Neural cell (in vitro differentiated cells): ENCODE measurements around the gene CENPE. TPM values are rescaled to one million over a fixed set of nuclear protein-coding genes. Genes with fewer than 3 reads are reported as not detected.

ENCODE experiments used
- H2AFZ ChIP-seq: fragments of 200-600, 300-800 bp; sonication (generic), shearing (Covaris generic); 2 replicates; pipeline ENCODE4 v1.6.0; 2014; ENCODE audit warnings: low read depth, mild to moderate bottlenecking, antibody characterized with exemption, low read length, moderate library complexity
- H3F3A ChIP-seq: fragments of 200-600 bp; shearing (Covaris generic); 2 replicates; pipeline ENCODE4 v1.6.1; 2016; ENCODE audit warnings: mild to moderate bottlenecking, moderate library complexity, mixed read lengths, antibody characterized with exemption, low read length; ENCODE audit not compliant: insufficient read depth, poor library complexity, severe bottlenecking
- H3K27ac ChIP-seq: fragments of 200-600, 300-800 bp; sonication (generic), shearing (Covaris generic); 2 replicates; pipeline ENCODE4 v1.5.1; 2014; ENCODE audit warnings: mild to moderate bottlenecking, low read length, moderate library complexity
- H3K27me3 ChIP-seq: fragments of 300-800, 200-600 bp; sonication (generic), shearing (Covaris generic); 2 replicates; pipeline ENCODE4 v1.6.0; 2014; ENCODE audit warnings: mild to moderate bottlenecking, low read depth, low read length, moderate library complexity; ENCODE audit not compliant: insufficient read depth
- H3K36me3 ChIP-seq: fragments of 300-800, 200-600 bp; sonication (generic), shearing (Covaris generic); 2 replicates; pipeline ENCODE4 v1.5.1; 2014; ENCODE audit warnings: mild to moderate bottlenecking, antibody characterized with exemption, low read length, moderate library complexity; ENCODE audit not compliant: insufficient read depth
- H3K4me2 ChIP-seq: fragments of 300-800, 200-600 bp; sonication (generic), shearing (Covaris generic); 2 replicates; pipeline ENCODE4 v1.6.0; 2014; ENCODE audit warnings: mild to moderate bottlenecking, low read length
- H3K4me3 ChIP-seq: fragments of 300-800, 200-600 bp; sonication (generic), shearing (Covaris generic); 2 replicates; pipeline ENCODE4 v1.5.1; 2014; ENCODE audit warnings: mild to moderate bottlenecking, low read length, moderate library complexity
- H3K79me2 ChIP-seq: fragments of 200-600 bp; shearing (Covaris generic); replicated peaks from 2 replicates; pipeline ENCODE4 v1.6.0; 2014; ENCODE audit warnings: mild to moderate bottlenecking, low read length, moderate library complexity; ENCODE audit not compliant: insufficient read depth
- H3K9ac ChIP-seq: fragments of 300-800, 200-600 bp; sonication (generic), shearing (Covaris generic); 2 replicates; pipeline ENCODE4 v1.6.1; 2016; ENCODE audit warnings: mild to moderate bottlenecking, low read length, mixed read lengths
- H3K9me2 ChIP-seq: fragments of 200-600 bp; shearing (Covaris generic); 2 replicates; pipeline ENCODE4 v1.6.1; 2016; ENCODE audit warnings: mild to moderate bottlenecking, low read length, mixed read lengths; ENCODE audit not compliant: insufficient read depth
- H3K9me3 ChIP-seq: fragments of 200-600, 300-800 bp; sonication (generic), shearing (Covaris generic); 2 replicates; pipeline ENCODE4 v1.6.1; 2016; ENCODE audit warnings: mild to moderate bottlenecking, mixed run types, low read length, moderate library complexity, mixed read lengths
- H4K20me1 ChIP-seq: fragments of 200-600 bp; shearing (Covaris generic); 2 replicates; pipeline ENCODE4 v1.6.1; 2016; ENCODE audit warnings: mild to moderate bottlenecking, mixed run types; ENCODE audit not compliant: insufficient read depth
- CTCF ChIP-seq: fragments of 450-650 bp; IDR thresholded peaks from 2 replicates; pipeline ENCODE4 v1.5.1; 2014; ENCODE audit warnings: antibody characterized with exemption, mild to moderate bottlenecking, moderate library complexity; ENCODE audit not compliant: poor library complexity, severe bottlenecking
- EP300 ChIP-seq: fragments of 450-650 bp; conservative IDR thresholded peaks from 2 replicates; pipeline ENCODE4 v1.6.1; 2014; ENCODE audit warnings: antibody characterized with exemption, mild to moderate bottlenecking, moderate library complexity; ENCODE audit not compliant: poor library complexity, severe bottlenecking
- EZH2 ChIP-seq: fragments of 200-600, 300-800 bp; shearing (Covaris generic), sonication (generic); IDR thresholded peaks from 2 replicates; pipeline ENCODE4 v1.6.1; 2014; ENCODE audit warnings: antibody characterized with exemption, low read length, borderline replicate concordance, mild to moderate bottlenecking; ENCODE audit not compliant: insufficient read depth, poor library complexity, severe bottlenecking
- MXI1 ChIP-seq: fragments of 450-650 bp; conservative IDR thresholded peaks from 2 replicates; pipeline ENCODE4 v1.6.1; 2014; ENCODE audit warnings: antibody characterized with exemption, mild to moderate bottlenecking; ENCODE audit not compliant: poor library complexity, severe bottlenecking
- POLR2AphosphoS5 ChIP-seq: IDR thresholded peaks from 2 replicates; pipeline ENCODE4 v1.6.1; 2012
- RAD21 ChIP-seq: fragments of 450-650 bp; conservative IDR thresholded peaks from 2 replicates; pipeline ENCODE4 v1.6.1; 2014; ENCODE audit warnings: antibody characterized with exemption, mild to moderate bottlenecking, moderate library complexity
- SMC3 ChIP-seq: fragments of 450-650 bp; conservative IDR thresholded peaks from 2 replicates; pipeline ENCODE4 v1.6.1; 2014; ENCODE audit warnings: antibody characterized with exemption, mild to moderate bottlenecking, moderate library complexity; ENCODE audit not compliant: poor library complexity
- TAF1 ChIP-seq: IDR thresholded peaks from 2 replicates; pipeline ENCODE4 v1.6.1; 2012; ENCODE audit warnings: low read depth
- polyA plus RNA-seq: library from polyadenylated mRNA; depleted of rRNA; stranded (reverse); fragments of >200 nt; gene quantifications from 2 replicates; pipeline ENCODE4 v1.2.3, GENCODE V29; 2014
- TF ChIP-seq, protein P1 (sequence below): IDR thresholded peaks from 2 replicates; pipeline ENCODE4 v1.6.1; 2012; ENCODE audit warnings: borderline replicate concordance

CENPE gene
- polyA plus RNA-seq, 1 donor from 2014 or later = 1.8 TPM

- H3K4me2 ChIP-seq = no peak overlapping the region
- no peak for TF ChIP-seq SMC3
- TF ChIP-seq MXI1 = no peak
- no peak for TF ChIP-seq EZH2
- TF ChIP-seq EP300 = no peak
- TF ChIP-seq RAD21 = no peak
- no peaks in the 10 kb centered on the region for H3K9me2 ChIP-seq
- H3K36me3 ChIP-seq = no peaks in the 10 kb centered on the region
- no peak overlapping the region for H3K9ac ChIP-seq
- H4K20me1 ChIP-seq = no peaks in the 10 kb centered on the region
- no peaks in the 10 kb centered on the region for H3K9me3 ChIP-seq
- H3F3A ChIP-seq = no peaks in the 10 kb centered on the region
- H2AFZ ChIP-seq = no peak overlapping the region
- H3K4me3 ChIP-seq = no peak overlapping the region
- H3K27me3 ChIP-seq = no peaks in the 10 kb centered on the region
- H3K27ac ChIP-seq = no peak overlapping the region
- peaks cover 11% of the 10 kb centered on the region for H3K79me2 ChIP-seq
These were observed 101.0 kb downstream of the CENPE start for GRCh38 chr4:103097112-103097511.

DNA sequence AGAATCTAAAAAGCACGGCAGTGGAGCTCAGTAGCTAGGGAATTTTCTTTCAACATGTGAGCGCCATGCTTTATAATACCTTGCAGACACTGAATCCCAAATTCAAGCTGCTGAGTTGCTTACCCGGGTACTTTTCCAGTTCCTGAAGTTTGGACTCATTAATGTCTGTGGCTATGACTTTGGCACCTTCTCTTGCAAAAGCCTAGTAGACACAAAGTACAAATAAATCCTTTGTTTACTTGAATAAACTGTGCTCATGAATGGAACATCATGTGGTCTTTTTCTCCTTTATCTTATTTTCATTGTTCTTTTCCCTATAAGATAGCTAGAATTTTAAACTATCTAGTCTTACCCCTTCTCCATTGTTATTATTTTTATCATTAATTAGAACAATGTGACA is 103.1 kb downstream of the CENPE start:
- no peak for TF ChIP-seq EZH2
- no peak overlapping the region for H3K9ac ChIP-seq
- no peak overlapping the region for H3K27ac ChIP-seq
- no peak overlapping the region for H3K4me2 ChIP-seq
- H3K36me3 ChIP-seq = no peaks in the 10 kb centered on the region
- H4K20me1 ChIP-seq = no peaks in the 10 kb centered on the region
- no peaks in the 10 kb centered on the region for H3K27me3 ChIP-seq
- H3K79me2 ChIP-seq = peaks cover 11% of the 10 kb centered on the region
- H3K9me3 ChIP-seq = no peaks in the 10 kb centered on the region
- H3K9me2 ChIP-seq = no peaks in the 10 kb centered on the region
- H3K4me3 ChIP-seq = no peak overlapping the region
- no peaks in the 10 kb centered on the region for H3F3A ChIP-seq
- H2AFZ ChIP-seq = no peak overlapping the region

GRCh38 chr4:103092245-103092644 is 105.9 kb downstream of the CENPE start:
- no peaks in the 10 kb centered on the region for H3K27me3 ChIP-seq
- no peaks in the 10 kb centered on the region for H3K36me3 ChIP-seq
- no peaks in the 10 kb centered on the region for H3K9me2 ChIP-seq
- no peak overlapping the region for H3K4me3 ChIP-seq
- TF ChIP-seq SMC3 (no peak), CTCF (no peak), EZH2 (no peak), RAD21 (no peak), EP300 (no peak), TAF1 (no peak), MXI1 (no peak), POLR2AphosphoS5 (no peak)
- TF ChIP-seq, protein P1, sequence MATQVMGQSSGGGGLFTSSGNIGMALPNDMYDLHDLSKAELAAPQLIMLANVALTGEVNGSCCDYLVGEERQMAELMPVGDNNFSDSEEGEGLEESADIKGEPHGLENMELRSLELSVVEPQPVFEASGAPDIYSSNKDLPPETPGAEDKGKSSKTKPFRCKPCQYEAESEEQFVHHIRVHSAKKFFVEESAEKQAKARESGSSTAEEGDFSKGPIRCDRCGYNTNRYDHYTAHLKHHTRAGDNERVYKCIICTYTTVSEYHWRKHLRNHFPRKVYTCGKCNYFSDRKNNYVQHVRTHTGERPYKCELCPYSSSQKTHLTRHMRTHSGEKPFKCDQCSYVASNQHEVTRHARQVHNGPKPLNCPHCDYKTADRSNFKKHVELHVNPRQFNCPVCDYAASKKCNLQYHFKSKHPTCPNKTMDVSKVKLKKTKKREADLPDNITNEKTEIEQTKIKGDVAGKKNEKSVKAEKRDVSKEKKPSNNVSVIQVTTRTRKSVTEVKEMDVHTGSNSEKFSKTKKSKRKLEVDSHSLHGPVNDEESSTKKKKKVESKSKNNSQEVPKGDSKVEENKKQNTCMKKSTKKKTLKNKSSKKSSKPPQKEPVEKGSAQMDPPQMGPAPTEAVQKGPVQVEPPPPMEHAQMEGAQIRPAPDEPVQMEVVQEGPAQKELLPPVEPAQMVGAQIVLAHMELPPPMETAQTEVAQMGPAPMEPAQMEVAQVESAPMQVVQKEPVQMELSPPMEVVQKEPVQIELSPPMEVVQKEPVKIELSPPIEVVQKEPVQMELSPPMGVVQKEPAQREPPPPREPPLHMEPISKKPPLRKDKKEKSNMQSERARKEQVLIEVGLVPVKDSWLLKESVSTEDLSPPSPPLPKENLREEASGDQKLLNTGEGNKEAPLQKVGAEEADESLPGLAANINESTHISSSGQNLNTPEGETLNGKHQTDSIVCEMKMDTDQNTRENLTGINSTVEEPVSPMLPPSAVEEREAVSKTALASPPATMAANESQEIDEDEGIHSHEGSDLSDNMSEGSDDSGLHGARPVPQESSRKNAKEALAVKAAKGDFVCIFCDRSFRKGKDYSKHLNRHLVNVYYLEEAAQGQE = no peak
- H4K20me1 ChIP-seq = no peaks in the 10 kb centered on the region
- no peaks in the 10 kb centered on the region for H3K9me3 ChIP-seq
- H3K27ac ChIP-seq = no peak overlapping the region
- H3K79me2 ChIP-seq = no peaks in the 10 kb centered on the region
- no peaks in the 10 kb centered on the region for H3F3A ChIP-seq
- no peak overlapping the region for H3K9ac ChIP-seq
- no peak overlapping the region for H3K4me2 ChIP-seq
- H2AFZ ChIP-seq = no peak overlapping the region
